ENCODE data around the gene ATP5F1D. TPM values are rescaled to one million over a fixed set of nuclear protein-coding genes. Genes with fewer than 3 reads are reported as not detected.
A peak's percentile ranks its signal among the peaks of the same experiment; 100 is the strongest.

The ATP5F1D gene
- total RNA-seq, 1 donor from 2014 or later: 239 TPM

DNA sequence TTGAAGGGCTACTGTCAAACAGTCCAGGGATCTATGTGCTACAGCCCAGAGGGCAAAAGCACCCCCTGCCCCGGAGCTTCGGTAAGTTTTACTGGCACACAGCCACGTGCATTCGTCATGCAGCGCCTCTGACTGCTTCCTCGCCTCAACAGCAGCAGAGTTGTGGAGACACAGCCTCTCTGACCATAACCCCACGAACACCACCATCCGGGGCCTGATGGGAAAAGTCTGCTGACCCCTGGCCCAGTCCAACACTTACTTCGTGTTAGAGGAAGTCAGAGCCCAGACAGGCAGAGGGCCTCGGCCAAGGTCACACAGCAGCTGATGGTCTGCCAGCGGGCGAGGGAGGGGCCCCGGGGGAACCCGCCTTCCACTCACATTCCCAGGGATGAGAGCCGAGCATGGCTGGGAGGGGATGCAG lies 8.9 kb upstream of the ATP5F1D start:
- Mint-ChIP-seq H3K4me3 (no peak overlapping the region), H3K9me3 (no peaks in the 10 kb centered on the region), H3K27ac (no peak overlapping the region), H3K36me3 (ENCODE audit: low read depth) (no peaks in the 10 kb centered on the region), H3K27me3 (ENCODE audit: insufficient read depth) (peaks cover 4% of the 10 kb centered on the region), H3K4me1 (ENCODE audit: low read depth) (no peaks in the 10 kb centered on the region)
- intact Hi-C loops (cut with micrococcal nuclease): no loop called here
- no peak for DNase-seq (ENCODE audit: low spot score)

DNA sequence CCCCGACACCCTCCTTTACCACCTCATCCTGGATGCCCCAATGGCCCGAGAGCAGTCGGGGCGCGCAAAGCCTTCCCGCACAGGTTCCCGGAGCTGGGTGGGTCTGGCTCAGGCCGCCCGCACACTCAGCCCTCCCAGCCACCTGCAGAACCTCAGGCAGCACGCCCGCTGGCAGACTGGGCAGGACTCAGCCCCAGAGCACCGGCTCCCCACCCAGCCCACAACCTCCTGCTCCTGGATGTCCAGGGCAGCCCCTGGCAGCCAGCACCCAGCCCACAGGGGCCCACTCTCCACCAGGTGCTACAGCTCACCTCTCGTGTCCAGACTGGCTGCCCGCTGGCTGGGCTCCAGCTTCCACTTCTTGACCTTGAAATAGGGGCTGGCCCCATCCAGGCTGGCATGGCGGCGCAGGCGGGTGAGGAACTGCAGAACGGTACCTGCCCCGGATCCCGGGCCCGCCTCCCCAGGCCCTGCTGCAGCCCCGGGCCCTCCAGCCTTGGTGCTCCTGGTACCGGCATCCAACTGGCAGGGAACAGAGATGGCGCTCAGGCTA lies 8.4 kb upstream of the ATP5F1D start:
- Mint-ChIP-seq H3K4me1 (ENCODE audit: low read depth) (no peaks in the 10 kb centered on the region), H3K36me3 (ENCODE audit: low read depth) (no peaks in the 10 kb centered on the region), H3K4me3 (no peak overlapping the region), H3K27me3 (ENCODE audit: insufficient read depth) (peaks cover 5% of the 10 kb centered on the region), H3K9me3 (no peaks in the 10 kb centered on the region), H3K27ac (no peak overlapping the region)
- intact Hi-C loops (cut with micrococcal nuclease): no loop called here
- DNase-seq (ENCODE audit: low spot score): no peak

DNA sequence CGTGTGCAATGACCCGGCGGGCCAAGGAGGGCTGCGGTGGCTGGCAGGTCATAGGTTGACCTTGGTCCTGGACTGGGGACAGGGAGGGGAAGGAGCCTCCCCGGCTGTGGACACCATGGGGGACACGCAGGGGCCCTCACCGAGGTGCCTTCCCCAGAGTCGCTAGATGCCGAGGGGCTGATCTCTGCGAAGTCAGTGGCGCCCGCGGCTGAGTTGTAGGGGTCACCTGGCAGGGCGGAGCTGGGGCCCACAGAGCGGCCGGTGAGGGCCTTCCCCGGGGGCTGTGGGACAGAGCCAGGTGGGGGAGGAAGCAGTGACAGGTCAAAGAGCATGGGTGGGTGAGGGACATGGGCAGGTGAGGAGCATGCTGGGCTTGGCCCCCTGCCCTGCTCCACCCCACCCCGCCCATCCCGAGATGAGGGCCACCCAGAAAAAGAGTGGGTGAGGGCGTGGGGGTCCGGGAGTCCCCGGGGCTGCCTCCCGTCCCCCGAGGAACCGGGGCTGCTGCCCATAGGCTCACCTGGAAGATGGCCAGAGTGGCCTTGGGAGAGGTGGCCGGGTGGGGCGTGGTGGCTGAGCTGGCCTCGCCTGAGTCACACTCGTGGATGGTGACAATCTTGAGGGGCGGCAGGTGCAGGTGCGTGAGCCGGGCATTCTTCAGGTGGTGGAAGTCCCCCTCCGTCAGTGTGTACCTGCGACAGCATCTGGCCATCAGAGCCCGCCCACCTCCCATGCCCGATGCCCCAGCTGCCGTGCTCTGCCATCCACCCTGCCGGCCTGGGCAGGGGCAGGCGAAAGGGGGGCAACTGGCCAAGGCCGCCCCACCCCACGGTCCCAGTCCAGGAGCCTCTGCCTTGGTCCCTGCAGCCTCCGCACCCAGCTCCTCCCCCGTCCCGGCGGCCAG lies 7.2 kb upstream of the ATP5F1D start:
- Mint-ChIP-seq H3K27ac (no peak overlapping the region), H3K4me3 (no peak overlapping the region), H3K36me3 (ENCODE audit: low read depth) (no peaks in the 10 kb centered on the region), H3K9me3 (no peaks in the 10 kb centered on the region), H3K4me1 (ENCODE audit: low read depth) (peaks cover 11% of the 10 kb centered on the region), H3K27me3 (ENCODE audit: insufficient read depth) (peaks cover 15% of the 10 kb centered on the region)
- DNase-seq (ENCODE audit: low spot score): no peak
- intact Hi-C loops (cut with micrococcal nuclease): no loop called here

DNA sequence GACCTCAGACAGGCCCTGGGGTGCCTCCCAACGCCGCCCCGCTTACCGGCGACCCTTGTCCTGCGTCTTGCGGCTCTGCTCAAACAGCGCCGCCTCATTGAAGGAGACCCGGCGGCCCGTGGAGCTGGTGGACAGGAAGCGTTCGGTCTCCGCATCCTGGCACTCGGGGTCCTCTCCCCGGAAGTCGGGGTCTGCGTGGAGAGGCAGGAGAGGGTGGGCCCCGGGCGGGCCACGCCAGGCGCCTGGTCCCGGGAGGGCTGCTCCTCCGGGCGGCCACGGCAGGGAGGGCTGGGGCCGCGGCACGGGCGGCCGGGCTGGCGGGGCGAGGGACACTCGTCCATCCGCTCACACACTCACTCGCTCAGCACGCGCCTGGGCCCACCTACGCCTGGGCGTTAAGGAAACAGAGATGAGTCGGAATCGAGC lies 6.6 kb upstream of the ATP5F1D start:
- intact Hi-C loops (cut with micrococcal nuclease): no loop called here
- DNase-seq (ENCODE audit: low spot score): no peak
- no peaks in the 10 kb centered on the region for H3K9me3 Mint-ChIP-seq
- H3K27ac Mint-ChIP-seq: no peak overlapping the region
- H3K36me3 Mint-ChIP-seq (ENCODE audit: low read depth): no peaks in the 10 kb centered on the region
- no peak overlapping the region for H3K4me3 Mint-ChIP-seq
- peaks cover 13% of the 10 kb centered on the region for H3K4me1 Mint-ChIP-seq (ENCODE audit: low read depth)
- H3K27me3 Mint-ChIP-seq (ENCODE audit: insufficient read depth): peaks cover 17% of the 10 kb centered on the region

DNA sequence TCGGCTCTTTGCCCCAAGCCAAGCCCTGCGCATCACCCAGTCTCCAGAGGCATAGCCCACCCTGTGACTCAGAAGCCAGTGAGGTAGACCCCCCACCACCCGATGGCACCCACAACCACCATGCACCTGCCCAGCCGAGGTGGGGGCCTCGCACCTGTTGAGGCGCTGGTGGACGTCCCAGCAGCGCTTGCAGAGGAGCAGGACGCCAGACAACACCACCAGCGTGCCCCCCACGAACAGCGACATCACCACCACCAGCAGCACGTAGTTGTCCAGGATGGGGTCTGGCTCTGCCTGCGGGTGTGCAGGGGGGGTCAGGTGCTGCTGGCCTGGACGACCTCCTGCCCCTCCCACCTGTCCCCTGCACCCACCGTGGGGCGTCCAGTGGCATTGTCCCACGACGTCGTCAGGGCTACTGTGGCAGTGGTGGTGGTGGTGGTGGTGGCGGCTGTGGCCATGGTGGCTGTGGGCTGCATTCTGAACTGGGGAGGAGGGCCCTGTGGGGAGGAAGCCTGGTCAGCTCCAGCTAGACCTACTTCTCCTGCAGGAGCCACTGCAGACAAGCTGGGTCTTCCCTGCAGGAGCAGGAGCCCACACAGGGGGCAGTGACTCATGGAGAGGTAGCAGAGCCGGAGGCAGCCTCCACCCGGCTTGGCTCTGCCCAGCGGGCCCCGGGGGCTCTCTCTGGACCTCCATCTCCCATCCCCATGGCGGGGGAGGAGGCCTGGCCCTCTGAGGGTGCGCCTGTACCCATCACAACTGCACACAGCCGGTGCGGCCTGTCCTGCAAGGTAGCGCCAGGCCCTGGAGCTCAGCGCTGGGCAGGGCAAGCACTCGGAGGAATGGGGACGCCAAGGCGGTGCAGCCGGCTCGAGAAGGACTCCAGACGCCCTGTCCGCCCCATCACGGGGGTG lies 5.7 kb upstream of the ATP5F1D start:
- Mint-ChIP-seq H3K4me1 (ENCODE audit: low read depth) (peaks cover 14% of the 10 kb centered on the region), H3K4me3 (no peak overlapping the region), H3K36me3 (ENCODE audit: low read depth) (no peaks in the 10 kb centered on the region), H3K9me3 (no peaks in the 10 kb centered on the region), H3K27me3 (ENCODE audit: insufficient read depth) (peaks cover 17% of the 10 kb centered on the region), H3K27ac (no peak overlapping the region)
- no peak for DNase-seq (ENCODE audit: low spot score)
- intact Hi-C loops (cut with micrococcal nuclease): no loop called here

DNA sequence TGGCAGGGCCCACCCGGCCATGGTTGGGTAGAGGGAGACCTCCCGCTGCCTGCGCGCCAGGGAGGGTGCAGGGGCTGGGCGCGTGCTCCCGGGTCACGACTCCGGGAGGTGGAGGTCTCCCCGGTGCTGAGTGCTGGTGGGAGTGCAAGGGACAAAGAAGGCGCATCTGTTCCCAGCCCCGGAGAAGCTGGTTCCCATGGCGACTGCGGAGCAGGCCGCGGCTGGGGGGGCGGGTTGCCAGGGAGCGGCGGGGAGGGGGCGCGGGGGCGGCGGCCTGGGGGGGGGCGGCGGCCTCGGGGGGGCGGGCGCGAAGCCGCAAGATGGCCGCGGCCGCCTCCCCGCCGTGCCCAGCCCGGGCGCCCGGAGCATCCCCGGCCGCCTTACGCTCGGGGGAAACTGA lies 5.0 kb upstream of the ATP5F1D start:
- no peak for DNase-seq (ENCODE audit: low spot score)
- peaks cover 21% of the 10 kb centered on the region for H3K4me1 Mint-ChIP-seq (ENCODE audit: low read depth)
- peaks cover 21% of the 10 kb centered on the region for H3K27me3 Mint-ChIP-seq (ENCODE audit: insufficient read depth)
- no peaks in the 10 kb centered on the region for H3K36me3 Mint-ChIP-seq (ENCODE audit: low read depth)
- intact Hi-C loops (cut with micrococcal nuclease): no loop called here
- H3K9me3 Mint-ChIP-seq: no peaks in the 10 kb centered on the region
- no peak overlapping the region for H3K27ac Mint-ChIP-seq
- H3K4me3 Mint-ChIP-seq: no peak overlapping the region

DNA sequence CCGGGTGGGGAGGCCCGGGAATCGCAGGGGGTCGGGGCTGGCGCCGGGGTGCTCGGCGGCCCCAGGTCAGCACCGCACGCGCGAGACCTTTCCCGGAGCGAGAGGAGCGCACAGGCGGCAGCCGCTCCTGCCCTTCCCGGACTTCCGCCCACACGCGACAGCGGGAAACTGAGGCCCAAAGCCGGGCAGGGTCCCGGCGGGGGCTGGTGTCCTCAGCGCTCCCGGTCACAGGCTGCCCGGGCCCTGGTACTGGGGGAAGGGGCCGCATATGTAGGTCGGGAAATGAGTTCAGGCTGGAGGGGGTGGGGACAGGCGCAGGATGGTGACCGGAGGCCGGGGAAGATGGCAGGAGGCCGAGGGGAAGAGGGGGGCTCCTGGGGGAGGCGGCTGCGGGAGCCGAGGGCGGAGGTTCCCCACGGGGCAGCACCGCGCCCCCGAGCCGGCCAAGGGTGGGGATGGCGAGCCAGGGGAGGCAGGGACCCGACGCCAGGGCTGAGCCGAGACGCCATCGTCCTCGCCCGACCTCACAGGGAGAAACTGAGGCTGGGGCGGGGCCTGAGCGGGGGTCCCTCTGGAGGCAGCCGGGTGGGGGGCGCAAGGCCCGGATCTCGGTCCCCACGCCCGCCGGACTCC lies 4.4 kb upstream of the ATP5F1D start:
- H3K4me1 Mint-ChIP-seq (ENCODE audit: low read depth): peaks cover 23% of the 10 kb centered on the region

DNA sequence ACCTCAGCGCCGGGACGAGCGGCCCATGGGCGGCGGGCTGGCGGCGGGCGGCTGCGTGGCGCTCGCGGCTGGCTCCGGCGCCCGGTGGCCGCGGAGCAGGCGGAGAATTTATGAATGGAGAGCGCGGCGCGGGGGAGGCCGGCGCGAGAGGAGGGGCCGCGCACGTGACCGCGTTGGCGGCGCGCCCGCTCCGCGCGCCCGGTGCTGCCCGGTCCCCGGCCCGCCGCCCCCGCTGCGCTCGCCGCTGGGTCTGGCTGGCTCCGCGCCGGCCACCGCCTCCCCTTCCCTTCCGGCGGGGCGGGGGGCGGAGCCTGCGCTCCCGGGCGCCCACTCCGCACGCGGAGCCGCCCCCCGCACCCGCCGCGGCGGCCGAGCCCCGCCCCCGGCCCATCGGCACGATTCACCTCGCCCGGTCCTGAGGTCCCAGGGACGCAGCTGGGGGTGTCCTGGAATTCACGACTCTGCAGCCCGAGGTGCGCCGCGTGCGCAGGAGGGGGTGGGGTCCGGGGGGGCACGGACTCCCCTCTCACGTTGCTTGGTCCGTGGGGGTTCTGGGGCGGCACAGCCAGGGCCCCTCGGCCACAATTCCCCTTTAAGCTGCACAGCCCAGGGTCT lies 3.7 kb upstream of the ATP5F1D start, which contains the start of gene CBARP:
TSS of gene CBARP (minus strand) at position 252 of the 615 bp plus-strand sequence. CDS start 1,905 bp downstream, outside the sequence.
- Mint-ChIP-seq H3K27me3 (ENCODE audit: insufficient read depth) (peaks cover 21% of the 10 kb centered on the region), H3K9me3 (no peaks in the 10 kb centered on the region), H3K4me1 (ENCODE audit: low read depth) (peaks cover 23% of the 10 kb centered on the region), H3K36me3 (ENCODE audit: low read depth) (no peaks in the 10 kb centered on the region), H3K27ac (peak within 1 kb of the TSS; percentile 70), H3K4me3 (peak within 1 kb of the TSS; percentile 80)
- intact Hi-C loops (cut with micrococcal nuclease): no loop called here
- DNase-seq (ENCODE audit: low spot score): no peak

More for the DNA sequence above, 4.4 kb upstream of the ATP5F1D start:
- intact Hi-C loops (cut with micrococcal nuclease): no loop called here
- Mint-ChIP-seq H3K9me3 (no peaks in the 10 kb centered on the region), H3K4me3 (no peak overlapping the region), H3K27me3 (ENCODE audit: insufficient read depth) (peaks cover 21% of the 10 kb centered on the region), H3K27ac (no peak overlapping the region), H3K36me3 (ENCODE audit: low read depth) (no peaks in the 10 kb centered on the region)
- no peak for DNase-seq (ENCODE audit: low spot score)

DNA sequence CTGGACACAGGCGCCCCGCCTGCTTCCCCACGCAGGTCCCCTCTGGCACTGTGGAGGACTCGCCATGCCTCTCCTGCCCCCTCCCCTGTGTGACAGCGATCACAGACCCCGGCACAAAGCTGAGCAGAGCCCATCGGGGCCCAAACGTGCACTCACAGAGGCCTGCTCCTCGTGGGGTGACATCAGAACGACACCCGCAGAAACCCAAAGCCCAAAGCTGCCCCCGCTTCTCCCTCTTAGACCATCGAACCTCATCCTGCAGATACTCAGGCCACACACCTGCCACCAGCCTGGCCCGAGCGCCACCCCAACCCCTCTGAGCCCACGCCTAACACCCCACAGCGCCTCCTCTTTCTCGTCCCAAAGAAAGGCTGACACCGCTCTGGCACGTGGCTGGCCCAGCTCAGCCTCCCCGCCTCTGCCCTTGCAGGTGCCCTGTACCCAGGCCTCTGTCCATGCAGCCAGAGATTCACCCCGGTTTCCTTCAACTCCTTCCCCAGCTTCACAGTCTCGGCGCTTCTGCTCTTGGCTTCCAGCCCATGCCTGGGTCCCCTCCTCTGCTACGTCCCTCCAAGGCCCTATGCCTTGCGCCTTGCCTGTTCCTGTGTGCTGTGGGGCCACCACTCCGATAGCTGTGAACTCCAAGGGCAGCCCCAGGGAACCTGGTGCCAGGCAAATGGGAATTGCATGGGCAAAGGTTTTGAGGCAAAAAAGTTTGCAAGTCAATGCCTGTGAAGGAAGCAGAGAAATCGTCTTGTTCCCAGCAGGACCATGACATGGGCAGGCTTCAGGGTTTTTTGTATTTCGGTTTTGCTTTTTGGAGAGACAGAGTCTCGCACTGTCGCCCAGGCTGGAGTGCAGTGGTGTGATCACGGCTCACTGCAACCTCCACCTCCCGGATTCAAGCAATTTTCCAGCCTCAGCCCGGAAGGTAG lies 2.9 kb upstream of the ATP5F1D start:
- Mint-ChIP-seq H3K27ac (peak overlapping the region; percentile 70), H3K4me1 (ENCODE audit: low read depth) (peaks cover 27% of the 10 kb centered on the region), H3K9me3 (no peaks in the 10 kb centered on the region), H3K27me3 (ENCODE audit: insufficient read depth) (peaks cover 21% of the 10 kb centered on the region), H3K4me3 (peak overlapping the region; percentile 80), H3K36me3 (ENCODE audit: low read depth) (no peaks in the 10 kb centered on the region)
- DNase-seq (ENCODE audit: low spot score): no peak
- intact Hi-C loops (cut with micrococcal nuclease): no loop called here

DNA sequence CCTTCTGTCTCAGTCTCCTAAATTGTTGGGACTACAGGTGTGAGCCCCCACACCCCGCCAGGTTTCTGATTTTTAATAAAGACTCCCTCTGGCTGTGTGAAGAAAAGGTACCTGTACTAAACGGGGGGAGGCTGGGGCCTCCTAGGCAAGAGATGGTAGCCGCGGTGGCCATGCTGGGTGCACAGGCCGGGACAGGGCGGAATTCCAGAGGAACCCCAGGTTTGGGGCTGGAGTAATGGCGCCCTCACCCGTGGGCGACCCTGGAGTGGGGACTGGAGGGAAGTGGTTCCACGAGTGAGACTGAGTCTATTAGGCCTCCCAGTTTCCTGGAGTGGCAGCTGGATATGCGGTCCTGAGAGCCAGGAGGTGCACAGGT lies 2.1 kb upstream of the ATP5F1D start:
- H3K27ac Mint-ChIP-seq: no peak overlapping the region
- intact Hi-C loops (cut with micrococcal nuclease): no loop called here
- H3K4me1 Mint-ChIP-seq (ENCODE audit: low read depth): peaks cover 27% of the 10 kb centered on the region
- H3K36me3 Mint-ChIP-seq (ENCODE audit: low read depth): no peaks in the 10 kb centered on the region
- peaks cover 21% of the 10 kb centered on the region for H3K27me3 Mint-ChIP-seq (ENCODE audit: insufficient read depth)
- no peak for DNase-seq (ENCODE audit: low spot score)
- H3K4me3 Mint-ChIP-seq: peak overlapping the region; percentile 80
- no peaks in the 10 kb centered on the region for H3K9me3 Mint-ChIP-seq
